Raji (cell line): Measurements from ENCODE around the gene EML4.

Experiments used
- POLR2A ChIP-seq: IDR thresholded peaks from 2 replicates; pipeline ENCODE4 v1.6.1; 2011; ENCODE audit warnings: low read depth, low read length, control low read depth; ENCODE audit not compliant: insufficient read depth

EML4 gene

GRCh38 chr2:42184346-42184745, 15.2 kb downstream of the EML4 start:
- no peak for TF ChIP-seq POLR2A

DNA sequence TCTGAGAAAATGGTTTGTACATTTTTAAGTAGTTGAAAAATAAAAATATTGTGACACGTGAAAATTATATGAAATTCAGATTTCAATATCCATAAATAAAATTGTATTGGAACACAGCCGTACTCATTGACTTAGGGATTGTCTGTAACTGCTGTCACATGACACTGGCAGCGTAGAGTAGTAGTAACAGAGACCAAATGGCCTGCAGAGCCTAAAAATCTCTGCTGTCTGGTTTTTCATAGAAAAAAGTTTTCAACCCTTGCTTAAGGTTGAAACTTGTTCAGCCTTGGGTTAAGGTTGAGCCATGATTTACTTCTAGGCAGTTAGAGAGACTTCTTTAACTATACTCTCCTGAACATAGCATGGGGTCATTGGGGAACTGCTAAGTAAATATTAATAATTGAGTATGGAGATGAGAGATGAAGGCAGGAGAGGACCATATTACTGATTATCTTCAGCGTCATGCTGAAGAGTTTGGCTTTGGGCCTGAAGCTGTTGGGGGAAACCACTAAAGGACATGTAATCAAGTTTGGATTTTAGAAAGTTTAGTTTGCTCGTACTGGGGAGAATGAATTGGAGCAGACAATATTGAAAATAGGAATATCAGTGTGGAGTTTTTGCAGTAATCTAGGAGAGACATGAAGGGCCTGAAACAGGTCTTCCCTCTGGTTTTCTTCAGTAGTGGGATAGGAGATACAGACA, 16.2 kb downstream of the EML4 start:
- TF ChIP-seq POLR2A = no peak

DNA sequence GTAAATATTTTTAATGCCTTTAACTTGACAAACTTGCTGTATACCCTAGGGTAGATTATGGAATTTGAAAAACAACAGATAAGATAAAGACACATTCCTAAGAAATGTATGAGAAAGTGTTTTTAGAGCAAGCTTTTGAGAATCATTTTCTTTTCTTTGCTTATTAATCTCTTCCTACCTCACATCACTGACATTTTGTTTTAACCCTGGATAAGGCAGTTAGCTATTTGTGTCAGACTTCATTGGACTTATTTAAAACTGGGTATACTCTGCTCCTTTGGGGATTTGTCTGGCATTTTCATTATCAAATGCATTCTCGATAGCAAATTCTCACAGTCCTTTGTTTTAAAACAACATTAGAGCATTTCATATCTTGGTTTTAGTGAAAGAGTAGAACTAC, 17.2 kb downstream of the EML4 start:
- TF ChIP-seq POLR2A = no peak

DNA sequence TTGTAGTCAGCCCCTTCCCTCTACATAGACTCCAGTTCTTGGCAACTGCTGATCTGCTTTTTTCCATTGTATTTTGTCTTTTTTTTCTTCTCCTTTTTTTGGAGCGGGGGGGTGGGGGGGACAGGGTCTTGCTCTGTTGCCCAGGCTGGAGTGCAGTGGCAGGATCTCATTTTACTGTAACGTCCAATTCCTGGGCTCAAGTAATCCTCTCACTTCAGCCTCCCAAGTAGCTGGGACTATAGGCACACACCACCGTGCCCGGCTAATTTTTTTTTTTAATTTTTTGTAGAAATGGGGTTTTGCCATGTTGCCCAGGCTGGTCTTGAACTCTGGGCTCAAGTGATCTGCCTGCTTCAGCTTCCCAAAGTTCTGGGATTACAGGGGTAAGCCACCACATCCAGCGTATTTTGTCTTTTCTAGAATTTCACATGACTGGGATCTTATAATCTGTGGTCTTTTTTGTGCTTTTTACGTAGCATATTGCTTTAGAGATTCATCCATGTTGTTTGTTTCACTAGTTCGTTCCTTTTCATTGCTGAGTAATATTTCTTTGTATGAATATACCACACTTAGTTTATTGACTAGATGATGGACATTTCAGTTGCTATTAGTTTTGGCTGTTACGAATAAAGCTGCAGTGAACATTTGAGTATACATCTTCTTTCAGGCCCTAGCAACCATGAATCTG, 17.9 kb downstream of the EML4 start:
- TF ChIP-seq POLR2A = no peak

DNA sequence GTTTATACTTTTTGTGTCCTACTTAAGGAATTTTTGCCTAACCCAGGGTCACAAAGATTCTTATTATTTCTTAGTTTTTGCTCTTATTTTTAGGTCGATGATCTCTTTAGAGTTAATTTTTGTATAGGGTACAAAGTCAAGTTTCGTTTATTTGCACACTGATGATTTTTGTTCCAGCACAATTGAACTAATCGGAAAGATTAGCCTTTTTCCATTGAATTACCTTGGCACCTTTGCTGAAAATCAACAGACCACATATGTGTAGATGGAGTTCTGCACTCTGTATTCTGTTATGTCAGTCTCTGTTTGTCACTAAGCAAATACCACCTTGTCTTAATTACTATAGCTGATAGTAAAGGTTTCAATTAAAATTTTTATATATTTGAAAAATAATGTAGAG, 18.7 kb downstream of the EML4 start:
- no peak for TF ChIP-seq POLR2A

- no peak for TF ChIP-seq POLR2A
Measured at GRCh38 chr2:42189235-42189566, 20.0 kb downstream of the EML4 start.

DNA sequence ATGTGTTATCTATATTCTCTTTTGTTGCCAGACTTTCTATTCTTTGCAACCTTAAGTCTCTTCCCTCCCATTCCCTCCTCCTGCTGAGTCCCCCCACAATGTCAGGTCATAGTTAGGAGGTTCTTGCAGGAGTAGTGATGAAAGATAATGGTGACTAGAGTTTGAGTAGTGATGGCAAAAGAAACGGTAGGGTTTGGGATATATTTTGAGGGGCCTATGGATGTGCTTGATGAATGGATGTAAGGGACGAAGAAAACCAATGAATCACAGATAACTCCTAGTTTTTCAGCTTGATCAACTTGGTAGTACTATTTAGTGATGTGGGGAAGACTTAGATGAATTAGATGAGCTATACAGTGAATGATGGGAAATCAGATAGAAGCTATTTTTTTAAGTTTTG, 21.0 kb downstream of the EML4 start:
- no peak for TF ChIP-seq POLR2A

DNA sequence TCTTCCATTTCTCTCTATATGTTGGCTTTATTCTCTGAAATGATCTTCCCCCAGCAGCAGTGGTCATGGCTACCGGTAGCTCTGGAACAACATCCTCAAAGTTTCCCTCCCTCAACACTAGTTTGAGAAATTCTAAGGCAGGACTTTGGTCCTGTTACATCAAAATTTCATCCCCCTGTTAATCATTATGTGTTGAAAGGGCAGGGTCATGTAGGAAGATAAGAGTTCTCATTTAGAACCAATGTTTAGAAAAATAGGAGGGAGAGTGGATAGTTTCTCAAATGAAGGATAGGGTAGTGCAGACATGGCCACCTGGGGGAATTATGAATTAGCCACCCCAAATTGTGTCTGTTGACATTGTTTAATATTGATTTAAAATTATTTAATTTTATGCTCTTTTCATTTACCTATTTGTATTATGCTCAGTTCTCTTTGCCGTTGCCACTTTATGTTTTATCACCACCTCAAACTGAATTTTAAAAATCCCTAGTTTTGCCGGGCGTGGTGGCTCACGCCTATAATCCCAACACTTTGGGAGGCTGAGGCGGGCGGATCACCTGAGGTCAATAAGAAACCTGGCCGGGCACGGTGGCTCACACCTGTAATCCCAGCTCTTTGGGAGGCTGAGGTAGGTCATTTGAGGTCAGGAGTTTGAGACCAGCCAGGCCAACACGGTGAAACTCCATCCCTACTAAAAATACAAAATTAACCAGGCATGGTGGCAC, 22.3 kb downstream of the EML4 start:
- no peak for TF ChIP-seq POLR2A

GRCh38 chr2:42192010-42192373, 22.8 kb downstream of the EML4 start:
- no peak for TF ChIP-seq POLR2A

GRCh38 chr2:42192652-42193566, 23.8 kb downstream of the EML4 start:
- no peak for TF ChIP-seq POLR2A

DNA sequence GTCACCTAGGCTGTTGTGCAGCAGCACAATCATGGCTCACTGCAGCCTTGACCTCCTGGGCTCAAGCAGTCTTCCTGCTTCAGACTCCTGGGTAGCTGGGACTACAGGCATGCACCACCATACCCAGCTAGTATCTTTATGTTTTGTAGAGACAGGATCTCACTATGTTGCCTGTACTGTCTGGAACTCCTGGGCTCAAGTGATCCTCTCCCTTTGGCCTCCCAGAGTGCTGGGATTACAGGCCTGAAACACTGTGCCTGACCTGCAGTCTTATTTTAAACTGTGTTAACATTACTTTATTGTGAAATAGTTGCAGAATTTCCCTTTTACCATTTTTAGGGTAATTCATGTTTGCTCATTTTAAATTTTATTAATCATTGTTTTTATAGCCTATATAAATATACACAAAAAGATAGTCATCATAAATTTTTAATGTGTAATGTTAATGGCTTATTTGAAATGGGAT, 24.6 kb downstream of the EML4 start:
- TF ChIP-seq POLR2A = no peak

DNA sequence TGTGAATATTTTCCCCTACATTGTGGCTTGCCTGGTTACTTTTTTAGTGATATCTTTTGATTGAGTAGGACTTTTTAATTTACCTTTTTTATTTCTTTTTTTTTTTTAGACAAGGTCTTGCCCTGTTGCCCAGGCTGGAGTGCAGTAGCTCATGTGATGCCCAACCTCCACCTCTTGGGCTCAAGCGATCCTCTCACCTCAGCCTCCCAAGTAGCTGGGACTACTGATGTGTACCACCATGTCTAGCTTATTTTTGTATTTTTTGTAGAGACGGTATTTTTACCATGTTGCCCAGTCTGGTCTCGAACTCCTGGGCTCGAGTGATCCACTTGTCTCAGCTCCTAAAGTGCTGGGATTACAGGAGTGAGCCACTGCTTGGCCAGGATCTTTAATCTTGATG, 25.3 kb downstream of the EML4 start:
- TF ChIP-seq POLR2A = no peak

- TF ChIP-seq POLR2A = no peak
Measured at GRCh38 chr2:42195559-42195958, 26.4 kb downstream of the EML4 start.

DNA sequence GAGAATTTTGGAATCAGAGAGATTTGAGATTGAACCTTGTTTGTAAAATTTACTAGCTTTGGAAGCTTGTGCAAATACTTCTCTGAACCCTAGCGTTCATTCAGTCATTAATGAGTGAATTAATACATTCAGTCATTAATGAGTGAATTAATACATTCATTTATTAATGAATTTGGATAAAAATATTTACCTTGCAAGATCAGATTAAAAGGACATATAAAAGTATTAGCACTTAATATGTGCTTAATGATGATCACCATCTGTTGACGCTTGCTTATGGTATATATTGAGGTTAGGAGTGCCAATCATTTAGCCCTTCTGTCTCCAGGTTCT, 26.9 kb downstream of the EML4 start:
- no peak for TF ChIP-seq POLR2A

DNA sequence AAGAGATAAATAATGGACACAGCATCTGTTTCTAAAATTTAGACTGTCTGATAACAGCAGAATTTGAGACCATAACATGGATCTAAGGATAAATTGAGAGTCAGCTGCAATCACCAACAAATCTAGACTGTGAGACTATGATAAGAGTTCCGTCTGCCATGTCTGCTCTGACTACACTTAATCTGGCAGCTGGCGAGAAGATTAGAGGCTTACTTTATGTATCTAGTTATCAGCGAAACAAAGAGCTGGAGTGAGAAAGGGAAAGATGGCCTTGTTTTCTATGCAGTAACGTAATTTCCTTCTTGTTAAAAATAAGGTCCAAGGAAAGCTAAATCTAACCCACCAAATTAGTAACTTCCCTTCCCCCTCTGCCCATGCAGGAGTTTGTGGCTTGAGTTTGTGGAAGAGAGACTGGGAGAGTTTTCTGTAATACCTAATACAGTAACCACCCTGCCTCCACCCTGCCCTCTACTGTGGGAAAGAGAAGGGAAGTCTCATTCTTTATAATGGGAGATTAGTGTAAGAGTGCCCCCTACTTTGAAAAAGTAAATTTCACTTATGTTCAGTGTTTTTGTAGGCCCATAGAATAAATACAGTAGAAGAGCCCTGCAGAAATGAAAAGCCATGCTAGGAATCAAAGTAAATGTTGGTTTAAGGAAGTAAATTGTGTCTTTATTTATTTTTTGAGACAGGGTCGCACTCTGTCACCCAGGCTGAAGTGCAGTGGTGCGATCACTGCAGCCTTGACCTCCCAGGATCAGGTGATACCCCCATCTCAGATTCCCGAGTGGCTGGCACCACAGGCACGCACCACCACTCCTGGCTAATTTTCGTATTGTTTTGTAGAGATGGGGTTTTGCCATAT, 27.5 kb downstream of the EML4 start:
- TF ChIP-seq POLR2A = no peak

- TF ChIP-seq POLR2A = no peak
Measured at GRCh38 chr2:42197792-42198191, 28.6 kb downstream of the EML4 start.
